ENCODE data around the gene CFDP1. TPM values are rescaled to one million over a fixed set of nuclear protein-coding genes. Genes with fewer than 3 reads are reported as not detected.
A peak's percentile ranks its signal among the peaks of the same experiment; 100 is the strongest.

CFDP1 gene
- polyA plus RNA-seq, 4 donors, result 165 to 192 (median 175) TPM

DNA sequence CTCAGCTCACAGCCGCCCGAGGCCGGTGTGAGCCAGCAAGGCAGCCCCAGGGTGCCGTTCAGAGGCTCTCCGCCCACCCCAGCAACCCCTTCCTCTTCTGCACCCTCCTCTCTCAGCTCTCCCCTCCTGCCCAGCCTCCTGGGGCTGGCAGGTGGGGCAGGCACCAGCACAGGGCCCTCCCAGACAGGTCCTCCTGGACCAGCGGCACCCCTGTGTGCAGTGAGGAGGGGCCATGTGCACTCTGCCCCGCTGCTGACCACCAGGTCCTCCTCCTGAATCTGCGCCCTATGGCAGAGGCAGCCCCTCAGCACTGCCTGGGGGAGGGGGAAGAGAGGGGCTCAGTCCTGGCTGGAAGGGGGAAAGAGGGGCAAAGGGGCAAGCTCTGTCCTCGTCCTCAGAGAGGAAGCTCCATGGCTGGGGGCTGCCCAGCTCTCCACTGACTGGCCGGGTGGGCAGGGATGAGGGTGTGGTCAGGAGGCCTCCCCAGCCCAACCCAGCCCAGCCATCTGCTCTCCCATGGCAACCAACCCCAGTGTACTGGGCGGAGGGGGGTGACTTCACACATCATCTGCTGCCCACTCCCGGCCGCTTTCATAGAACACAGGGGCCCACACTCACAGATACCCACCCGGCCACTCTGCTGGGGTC is 176.5 kb downstream of the CFDP1 start:
- no peak for DNase-seq (ENCODE audit: low read depth in 4 of 4, low spot score in 3 of 4)

DNA sequence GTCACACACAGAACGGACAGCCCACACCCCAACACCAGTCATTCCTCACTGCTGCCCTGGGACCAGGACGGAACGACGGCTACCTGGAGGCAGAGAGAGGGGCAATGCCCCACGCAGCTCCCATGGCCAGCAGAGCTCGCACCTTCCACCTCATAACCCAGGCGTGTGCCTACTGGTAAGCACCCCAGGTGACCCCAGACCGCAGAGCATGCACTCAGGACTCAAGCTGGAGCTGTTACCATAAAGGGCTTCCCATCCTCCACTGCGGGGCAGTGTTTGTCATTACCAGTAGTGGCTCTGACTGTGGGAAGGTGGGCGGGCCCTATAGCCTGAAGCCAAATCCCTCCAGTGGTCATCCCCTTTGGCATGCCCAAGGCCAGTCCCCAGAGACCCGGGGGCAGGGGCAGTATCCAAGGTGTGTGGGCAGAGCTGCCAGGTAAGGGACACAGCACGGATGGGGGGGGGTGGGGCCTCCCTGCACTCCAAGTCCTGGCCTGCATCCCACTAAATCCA is 177.2 kb downstream of the CFDP1 start:
- DNase-seq (ENCODE audit: low read depth in 4 of 4, low spot score in 3 of 4), result no peak

DNA sequence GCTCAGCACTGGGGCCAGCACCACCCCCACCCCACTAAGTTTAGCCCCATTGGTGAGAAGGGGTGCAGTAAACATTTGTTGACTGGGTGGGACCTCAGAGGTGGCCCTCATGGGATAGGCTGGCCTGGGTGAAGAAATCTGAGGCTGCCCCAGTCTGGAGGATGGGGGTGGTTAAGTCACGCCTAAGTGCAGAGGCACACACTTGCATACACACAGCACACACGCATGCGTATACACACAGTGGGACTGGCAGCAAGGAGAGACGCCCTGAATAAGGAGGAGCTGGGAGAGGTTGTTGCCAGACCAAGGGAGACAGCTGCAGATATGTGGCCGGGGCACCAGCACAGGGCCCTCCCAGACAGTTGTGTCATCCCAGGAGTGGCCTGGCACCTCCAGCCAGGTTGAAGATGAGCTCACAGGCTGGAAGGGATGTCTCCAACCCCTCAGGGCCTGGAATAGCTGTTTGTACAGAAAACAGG is 178.9 kb downstream of the CFDP1 start:
- DNase-seq (ENCODE audit: low read depth in 4 of 4, low spot score in 3 of 4), result no peak

DNA sequence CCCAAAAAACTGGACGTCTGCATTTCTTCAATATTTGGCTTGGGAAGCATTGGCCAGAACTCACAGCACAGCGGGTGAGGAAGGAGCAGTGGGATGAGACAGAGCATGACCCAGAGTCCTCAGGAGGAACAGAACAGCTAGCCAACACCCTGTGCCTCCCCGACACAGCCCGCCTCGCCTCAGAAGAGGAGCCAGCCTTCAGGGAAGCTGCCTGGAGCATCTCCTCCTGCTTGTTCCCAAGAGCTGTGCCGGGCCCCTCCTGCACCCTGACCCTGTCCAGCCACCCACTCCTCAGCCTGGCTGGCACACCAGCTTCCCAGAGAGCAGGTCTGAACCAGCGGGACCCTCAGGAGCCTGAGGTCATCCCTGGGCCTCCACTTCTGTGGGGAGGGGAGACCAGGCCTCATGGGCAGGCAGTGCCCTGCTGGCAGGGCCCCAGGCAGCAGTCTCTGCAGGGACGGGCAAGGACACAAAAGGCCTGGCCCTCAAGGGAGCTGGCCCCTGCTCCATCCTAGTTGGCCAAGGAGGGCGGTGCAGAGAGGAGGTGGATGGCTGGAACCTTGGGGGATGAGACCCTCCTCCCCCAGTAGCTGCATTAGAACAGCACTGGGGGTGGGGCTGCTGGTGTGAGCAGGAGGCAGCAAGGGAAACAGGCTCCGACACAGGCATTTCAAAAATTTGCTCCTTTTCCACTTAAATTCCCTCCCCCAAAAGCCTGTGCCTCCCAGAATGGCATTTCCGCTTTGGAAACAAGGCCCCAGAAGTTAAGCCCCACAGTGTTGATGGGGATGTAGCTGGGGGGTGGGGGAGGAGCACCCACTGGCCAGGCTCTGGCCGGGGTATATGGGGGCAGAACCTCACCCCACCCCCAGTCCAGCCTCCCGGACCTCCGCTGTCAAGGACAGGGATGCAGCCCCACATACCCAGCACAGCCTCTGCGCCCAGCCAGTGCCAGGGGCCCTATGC is 180.1 kb downstream of the CFDP1 start:
- DNase-seq (ENCODE audit: low read depth in 4 of 4, low spot score in 3 of 4), result no peak

DNA sequence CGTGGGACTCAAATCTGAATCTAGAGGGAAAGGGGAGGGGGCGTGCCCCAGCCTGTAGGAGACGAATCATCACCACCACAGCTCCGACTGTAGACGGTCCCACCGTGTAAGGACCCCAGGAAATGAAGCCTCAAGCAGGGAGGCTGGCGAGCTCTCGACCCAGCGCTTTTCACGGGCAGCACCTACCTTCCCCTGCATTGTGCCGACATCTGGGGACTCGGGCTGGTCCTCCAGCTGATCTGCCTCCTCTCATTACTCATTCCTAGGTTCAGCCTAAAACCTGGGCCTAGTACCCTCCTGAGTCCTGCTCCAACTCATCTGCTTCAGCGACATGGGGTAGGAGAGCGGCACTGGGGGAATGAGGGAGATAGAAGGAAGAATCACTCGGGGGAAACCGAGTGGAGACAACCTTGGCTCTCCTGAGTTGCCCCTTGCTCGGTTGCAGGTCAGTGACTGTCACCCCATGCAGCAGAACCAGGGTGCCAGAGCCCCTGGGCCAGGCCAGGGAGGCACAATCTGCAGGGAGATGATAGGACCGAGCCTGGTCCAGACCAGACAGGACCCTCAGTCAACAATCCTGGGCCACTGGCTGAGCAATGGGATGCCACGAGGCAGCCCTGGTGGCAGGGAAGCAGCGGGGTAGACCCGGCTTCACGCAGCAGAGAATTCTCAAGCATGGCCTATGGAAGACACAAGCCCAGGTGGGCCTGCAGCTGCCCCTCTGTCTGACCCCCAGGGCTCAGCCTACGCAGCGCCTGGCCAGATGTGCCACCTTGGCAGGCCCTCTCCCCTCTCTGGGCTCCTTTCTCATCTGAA is 181.0 kb downstream of the CFDP1 start:
- DNase-seq (ENCODE audit: low read depth in 4 of 4, low spot score in 3 of 4), result no peak

DNA sequence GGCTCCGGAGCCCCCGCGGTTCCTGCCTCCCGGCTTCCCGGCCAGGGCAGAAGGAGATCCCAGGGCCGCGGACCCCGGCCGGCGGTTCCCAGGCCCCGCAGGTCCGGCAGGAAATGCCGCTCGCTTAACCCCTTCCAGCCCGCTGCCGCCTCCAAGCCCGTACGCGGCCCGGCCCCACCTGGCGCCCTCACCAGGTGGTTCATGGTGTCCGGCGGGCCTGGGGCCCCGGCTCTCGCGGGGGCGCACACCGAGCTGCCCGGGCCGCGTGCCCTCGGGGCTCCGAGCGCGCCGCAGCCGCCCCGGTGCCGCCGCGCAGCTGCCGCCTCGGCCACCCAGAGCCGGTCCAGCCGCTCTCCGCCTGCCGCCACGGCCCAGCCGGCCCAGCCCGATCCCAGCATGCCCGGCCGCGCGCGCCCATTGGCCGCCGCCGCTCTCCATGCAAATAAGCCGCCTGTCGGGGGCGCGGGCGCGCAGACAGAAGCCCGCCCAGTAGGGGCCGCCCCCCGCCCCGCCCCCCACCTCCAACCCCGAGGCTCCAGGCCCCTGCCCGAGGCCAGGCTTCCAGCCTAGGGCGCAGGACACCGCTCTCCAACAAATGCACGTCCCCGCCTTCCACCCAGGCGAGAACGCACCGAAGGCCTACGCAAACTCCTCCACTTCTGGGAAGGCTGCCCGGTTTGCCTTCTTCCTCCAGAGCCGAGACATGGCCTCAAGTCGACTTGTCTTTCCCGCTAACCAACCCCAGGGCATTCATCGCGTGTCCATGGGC is 181.8 kb downstream of the CFDP1 start, which contains the start of gene BCAR1:
TSS of gene BCAR1 (minus strand) at position 345 of the 769 bp plus-strand sequence. CDS start at position 203, 142 bp downstream.
- peak in 3 of 4 donors; percentile 74 to 82 (median 79) for DNase-seq (ENCODE audit: low read depth in 4 of 4, low spot score in 3 of 4)

DNA sequence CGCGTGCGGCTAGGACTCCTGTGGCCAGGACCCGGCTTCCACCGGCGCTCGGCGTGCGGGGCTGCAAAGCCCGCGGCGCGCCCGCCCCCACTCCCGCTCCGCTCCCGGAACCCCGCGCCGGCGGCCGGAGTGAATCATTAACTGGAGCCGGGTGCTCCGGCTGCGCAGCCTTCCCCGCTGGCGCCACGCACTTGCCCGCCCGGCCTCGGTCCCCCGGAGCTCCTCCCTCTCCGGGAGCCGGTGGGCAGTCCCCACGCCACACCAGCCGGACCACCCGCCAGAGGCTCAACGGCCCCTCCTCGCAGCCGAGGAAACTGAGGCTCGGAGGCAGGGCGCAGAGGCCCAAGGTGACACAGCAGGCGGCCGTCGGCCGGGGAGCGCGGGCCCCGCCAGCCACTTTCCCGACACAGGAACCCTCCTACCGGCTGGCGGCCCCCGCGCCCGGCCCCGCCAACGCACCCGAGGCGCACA is 182.5 kb downstream of the CFDP1 start:
- no peak for DNase-seq (ENCODE audit: low read depth in 4 of 4, low spot score in 3 of 4)

DNA sequence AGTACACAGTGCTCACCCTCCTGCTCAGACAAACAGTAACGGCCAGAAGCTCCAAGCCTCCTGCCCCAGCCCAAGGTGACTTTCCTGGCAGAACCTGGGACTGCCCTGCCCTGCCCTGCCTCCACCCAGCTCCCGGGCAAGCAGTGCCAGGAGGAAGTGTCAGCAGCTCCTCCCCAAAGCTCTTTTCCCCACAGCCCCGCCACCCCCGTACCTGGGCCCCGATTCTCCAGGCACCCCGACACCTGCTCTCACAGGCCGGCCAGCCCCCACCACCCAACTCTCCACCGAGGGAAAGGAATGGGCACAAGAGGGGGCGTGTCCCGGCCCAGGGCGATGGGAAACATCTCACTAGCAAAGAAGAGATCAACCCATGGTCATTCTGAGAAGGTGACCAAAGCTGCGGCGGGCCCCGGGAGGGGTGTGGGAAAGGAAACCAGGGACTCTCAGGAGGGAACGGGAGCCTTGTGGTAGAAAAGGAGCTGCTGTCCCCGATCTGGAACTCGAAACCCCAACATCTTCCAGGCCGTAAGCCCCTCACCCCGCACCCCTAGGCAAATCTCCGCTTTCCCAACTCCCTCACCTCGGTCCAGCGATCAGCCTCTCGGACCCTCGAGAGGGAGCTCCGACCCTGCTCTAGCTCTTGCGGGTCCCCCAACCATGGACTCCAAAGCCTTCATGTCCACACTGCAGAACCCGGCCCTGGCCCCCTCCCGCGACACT is 183.1 kb downstream of the CFDP1 start:
- no peak for DNase-seq (ENCODE audit: low read depth in 4 of 4, low spot score in 3 of 4)

DNA sequence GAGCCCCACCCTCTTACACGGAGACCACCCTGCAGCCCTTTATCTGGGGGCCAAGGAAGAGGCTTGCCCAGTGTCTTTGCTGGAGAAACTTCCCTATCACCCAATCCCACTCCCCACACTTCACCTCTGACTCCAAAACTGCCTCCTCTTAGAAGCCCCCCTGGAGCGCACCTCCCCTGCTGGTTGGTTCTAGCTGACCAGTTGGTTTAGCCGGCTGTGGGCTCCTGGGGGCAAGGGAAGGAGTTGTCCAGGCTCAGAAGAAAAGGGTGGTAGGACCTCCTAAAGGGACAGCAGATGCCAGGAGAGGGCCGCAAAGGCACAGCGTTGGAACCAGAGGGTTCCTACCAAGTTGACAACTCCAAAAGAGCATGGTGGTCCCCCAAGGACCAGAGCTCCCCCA is 183.9 kb downstream of the CFDP1 start:
- DNase-seq (ENCODE audit: low read depth in 4 of 4, low spot score in 3 of 4), result no peak

DNA sequence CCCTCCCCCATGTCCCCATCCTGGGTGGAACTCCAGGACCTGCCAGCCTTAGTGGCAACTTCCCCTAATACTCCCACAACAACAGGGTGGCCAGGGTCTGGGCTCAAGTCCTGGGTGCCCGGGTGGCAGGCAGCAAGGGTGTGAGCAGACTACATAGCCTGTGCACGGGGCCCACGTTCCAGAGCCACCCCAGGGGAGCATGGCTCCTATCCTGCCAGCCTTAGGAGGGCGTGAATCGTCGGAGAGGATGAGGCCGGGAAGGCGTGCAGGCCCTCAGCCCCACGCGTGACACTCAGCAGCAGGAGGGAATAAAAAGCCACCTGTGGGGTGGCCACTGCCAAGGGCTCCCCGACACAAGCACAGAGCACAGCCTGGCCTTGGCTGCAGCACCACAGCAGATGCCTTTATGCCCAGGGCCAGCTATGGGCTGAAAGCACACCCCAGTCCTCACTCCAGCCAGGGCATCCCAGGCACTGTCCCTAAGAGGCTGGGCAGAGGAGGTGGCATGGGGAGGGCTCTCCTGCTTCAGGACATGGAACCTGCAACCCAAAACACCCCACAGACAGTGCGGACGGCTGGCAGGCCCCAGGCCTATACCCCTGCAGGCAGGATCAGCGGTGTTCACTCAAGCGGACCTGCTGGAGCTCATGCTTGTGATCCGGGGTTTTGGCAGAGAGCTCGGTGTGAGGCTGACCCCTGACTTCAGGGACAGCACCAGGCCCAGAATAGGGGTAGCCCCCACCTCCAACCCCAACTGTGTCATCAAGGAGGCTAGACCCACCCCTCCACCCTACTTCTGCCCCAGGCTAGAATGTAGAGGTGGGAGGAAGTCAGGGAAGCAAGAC is 184.5 kb downstream of the CFDP1 start:
- DNase-seq (ENCODE audit: low read depth in 4 of 4, low spot score in 3 of 4), result no peak

DNA sequence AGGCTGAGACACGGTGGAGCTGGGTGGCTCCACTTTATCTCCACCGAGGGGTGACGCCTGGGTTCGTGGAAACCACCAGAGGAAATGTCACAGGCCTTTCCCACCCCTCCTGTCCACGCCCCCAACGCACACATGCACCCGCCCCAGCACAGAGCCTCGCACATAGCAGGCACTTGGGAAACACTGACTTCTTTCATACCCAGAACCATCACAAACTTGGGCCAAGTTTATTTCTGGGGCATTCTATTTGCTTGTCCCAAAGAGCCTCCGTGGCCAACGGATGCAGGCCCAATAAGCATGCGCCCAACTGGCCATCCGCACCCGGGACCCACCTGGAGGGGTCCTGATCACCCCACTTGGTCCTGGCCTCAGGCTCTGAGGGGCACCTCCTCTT is 185.2 kb downstream of the CFDP1 start:
- no peak for DNase-seq (ENCODE audit: low read depth in 4 of 4, low spot score in 3 of 4)

DNA sequence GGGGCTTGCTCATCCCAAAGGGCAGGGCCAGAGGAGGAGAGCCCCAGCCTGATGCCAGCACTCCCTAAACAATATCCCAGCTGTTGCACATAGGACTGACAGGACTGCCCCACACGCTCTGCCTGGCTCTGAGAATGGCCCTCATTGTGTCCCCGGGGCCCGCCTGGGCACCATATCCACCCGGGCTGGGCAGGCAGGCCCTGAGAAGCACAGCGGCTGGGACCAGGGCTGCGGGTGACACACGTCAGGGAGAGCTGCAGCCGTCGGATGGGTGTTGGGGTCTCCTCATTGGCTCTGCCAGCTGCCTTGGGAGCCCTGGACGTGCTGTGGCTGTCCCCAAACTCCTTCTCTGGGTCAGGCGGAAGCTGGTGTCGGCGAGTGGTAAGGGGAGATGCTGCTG is 186.1 kb downstream of the CFDP1 start:
- DNase-seq (ENCODE audit: low read depth in 4 of 4, low spot score in 3 of 4), result no peak

DNA sequence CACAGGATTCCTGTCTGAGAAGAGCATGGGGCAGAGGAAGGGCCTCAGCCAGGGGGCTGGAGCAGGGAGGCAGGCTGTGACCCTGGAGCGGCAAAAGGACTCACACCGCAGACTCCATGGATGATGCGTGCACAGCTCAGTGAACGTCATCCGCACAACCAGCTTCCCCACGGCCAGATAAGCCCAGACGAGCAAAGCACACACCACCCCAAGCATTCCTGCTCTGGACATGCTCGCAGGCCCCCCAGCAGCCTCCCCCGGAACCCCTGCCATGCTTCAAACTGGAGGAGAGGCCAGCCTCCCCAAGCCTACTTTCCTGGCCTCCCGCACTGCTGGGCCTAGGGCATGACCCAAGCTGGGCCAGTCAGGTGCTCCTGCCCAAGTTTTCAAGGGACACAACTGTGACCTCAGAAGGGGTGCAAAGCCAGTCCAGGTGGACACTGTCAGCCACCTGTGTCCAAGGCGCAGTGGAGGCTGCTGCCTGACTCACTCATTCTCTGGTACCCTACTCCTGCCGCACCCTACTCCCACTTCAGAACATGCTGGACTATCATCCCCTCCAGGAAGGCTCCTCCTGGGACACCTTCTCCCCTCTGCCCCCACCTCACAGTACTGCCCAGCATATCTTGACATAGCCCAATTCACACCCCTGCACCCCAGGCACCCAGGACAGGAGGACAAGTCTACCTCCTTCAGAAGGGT is 186.6 kb downstream of the CFDP1 start:
- no peak for DNase-seq (ENCODE audit: low read depth in 4 of 4, low spot score in 3 of 4)

DNA sequence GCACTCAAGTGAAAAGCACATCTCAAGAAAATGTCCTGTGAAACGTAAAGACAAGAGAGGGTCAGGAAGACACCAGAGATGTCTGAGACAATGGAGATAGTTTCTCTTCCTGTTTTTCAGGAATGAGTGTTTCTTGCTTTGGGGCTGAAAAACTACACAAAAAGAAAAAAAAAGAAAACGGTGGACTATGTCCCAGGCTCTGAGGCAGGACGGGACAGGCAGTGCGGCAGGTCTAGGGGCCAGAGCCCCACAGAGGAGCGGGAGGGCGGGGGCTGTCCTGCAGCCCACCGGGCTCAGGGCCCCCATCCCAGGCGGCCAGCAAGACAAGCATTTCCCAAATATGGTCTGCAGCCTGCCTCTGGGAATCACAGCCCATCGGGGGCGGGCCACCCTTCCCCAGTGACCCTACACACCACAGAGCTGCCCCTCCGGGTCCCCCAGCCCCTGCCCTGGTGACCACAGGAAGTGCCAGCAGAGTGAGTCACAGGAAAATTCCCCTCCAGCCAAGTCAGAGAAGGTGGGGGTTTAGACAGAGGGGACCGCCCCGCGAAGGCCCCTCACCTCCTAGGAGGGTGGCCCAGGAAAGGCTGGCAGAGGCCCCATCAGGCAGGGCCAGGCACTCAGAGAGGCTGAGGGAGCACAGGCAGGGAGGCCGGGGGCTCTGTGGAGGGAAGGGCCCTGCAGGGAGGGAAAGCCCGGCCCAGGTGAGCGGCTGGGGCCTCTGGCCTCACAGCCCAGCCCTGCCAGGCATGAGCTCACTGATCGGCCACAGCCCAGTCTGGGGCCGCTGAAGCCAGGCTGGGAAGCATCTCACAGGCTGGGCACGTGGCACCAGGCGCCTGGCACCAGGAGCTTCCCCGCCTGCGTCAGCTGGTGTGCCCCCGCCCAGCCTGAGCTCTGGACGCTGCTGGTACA is 188.2 kb downstream of the CFDP1 start:
- DNase-seq (ENCODE audit: low read depth in 4 of 4, low spot score in 3 of 4), result no peak

DNA sequence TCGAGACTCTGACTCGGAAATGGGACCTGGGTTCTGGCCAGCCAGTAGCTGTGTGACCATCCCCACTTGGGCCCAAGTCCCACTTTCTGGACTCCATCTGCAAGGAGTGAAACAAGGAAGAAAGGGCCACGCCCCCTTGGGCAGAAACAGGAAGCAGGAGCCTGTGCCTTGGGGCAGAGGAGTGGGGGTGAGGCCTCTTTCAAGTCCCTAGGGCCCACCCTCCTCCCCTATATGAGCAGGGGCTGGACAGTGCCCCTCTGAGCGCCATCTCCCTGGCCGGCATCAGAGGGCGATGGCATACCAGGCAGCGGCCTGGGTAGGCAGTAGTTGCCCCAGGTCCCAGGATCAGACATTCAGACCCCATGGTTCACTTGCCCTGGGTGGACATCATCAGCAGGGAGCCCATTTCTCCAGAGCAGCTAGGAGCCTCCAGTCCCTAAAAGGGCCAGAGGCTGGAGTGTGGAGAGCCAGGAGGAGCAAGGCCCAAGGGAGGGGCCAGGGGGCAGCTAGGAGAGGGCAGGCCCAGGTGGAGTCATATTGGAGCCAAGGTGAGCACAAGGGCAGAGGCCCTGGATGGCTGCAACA is 189.0 kb downstream of the CFDP1 start:
- DNase-seq (ENCODE audit: low read depth in 4 of 4, low spot score in 3 of 4), result no peak
